ENCODE results near the gene SEMA3C. TPM values are rescaled to one million over a fixed set of nuclear protein-coding genes. Genes with fewer than 3 reads are reported as not detected.

SEMA3C gene
- total and polyA plus RNA-seq, 2 donors (not counting 3 experiments of a cell fraction or from before 2014, with no cell fraction given): 0.01 to 0.09 TPM

- Histone ChIP-seq H3K36me3 (ENCODE audit: control insufficient read depth in 2 of 2, extremely low read depth in 1 of 2, insufficient read depth in 2 of 2, low read length in 2 of 2) (no peaks in the 10 kb centered on the region), H3K27ac (ENCODE audit: insufficient read depth, low read depth, low read length) (no peak overlapping the region), H3K9me1 (replicated peaks; ENCODE audit: control insufficient read depth, extremely low read depth, insufficient read depth, low read length) (no peaks in the 10 kb centered on the region), H3K4me2 (ENCODE audit: insufficient read depth, low read length) (no peak overlapping the region), H2AFZ (ENCODE audit: low read depth, low read length) (no peak overlapping the region), H3K4me1 (ENCODE audit: control insufficient read depth, extremely low read depth, insufficient read depth, low read length) (no peaks in the 10 kb centered on the region), H3K79me2 (ENCODE audit: control insufficient read depth, insufficient read depth, low read length) (no peaks in the 10 kb centered on the region), H3K4me3 (replicated peaks in 1 of 3; ENCODE audit: insufficient read depth in 1 of 3, low read depth in 1 of 3, low read length in 3 of 3) (no peak overlapping the region), H3K9me3 (replicated peaks; ENCODE audit: control insufficient read depth, insufficient read depth, low read length) (no peaks in the 10 kb centered on the region), H3K27me3 (ENCODE audit: control insufficient read depth in 2 of 2, insufficient read depth in 2 of 2, low read length in 2 of 2) (no peaks in the 10 kb centered on the region), H4K20me1 (replicated peaks; ENCODE audit: control insufficient read depth, extremely low read depth, insufficient read depth, low read length) (no peaks in the 10 kb centered on the region), H3K9ac (replicated peaks; ENCODE audit: extremely low read depth, insufficient read depth, low read length) (no peak overlapping the region)
- DNase-seq (ENCODE audit: low read depth, low spot score) (no peak), FAIRE-seq (no peak)
- ChIA-PET POLR2A (no interaction called here), CTCF (no interaction called here)
- BruUV-seq (replicated peaks): no TSS peak
- no peak for TF ChIP-seq CTCF (IDR thresholded peaks at IDR 0.05; ENCODE audit: extremely low read depth in 1 of 2, insufficient read depth in 1 of 2, low read depth in 1 of 2, low read length in 2 of 2)
- TF ChIP-seq MYC (IDR thresholded peaks at IDR 0.05; ENCODE audit: low read depth, low read length): no peak
- TF ChIP-seq MAX (IDR thresholded peaks at IDR 0.05; ENCODE audit: insufficient read depth, insufficient read length): no peak
- TF ChIP-seq GATA2 (IDR thresholded peaks at IDR 0.05; ENCODE audit: insufficient read depth, insufficient read length, low read depth, low read length): no peak
- no peak for TF ChIP-seq POLR2A (IDR thresholded peaks at IDR 0.05; ENCODE audit: low read depth, low read length)
- TF ChIP-seq FOS (IDR thresholded peaks at IDR 0.05; ENCODE audit: borderline replicate concordance, insufficient read depth, low read length): no peak
- TF ChIP-seq POLR2AphosphoS5 (IDR thresholded peaks at IDR 0.05; ENCODE audit: insufficient read depth, low read depth, low read length): no peak
- TF ChIP-seq JUN (IDR thresholded peaks at IDR 0.05; ENCODE audit: borderline replicate concordance, insufficient read depth, insufficient read length, low read depth): no peak
- intact Hi-C loops (cut with micrococcal nuclease): no loop called here
- dilution Hi-C loops (cut with MboI; ENCODE audit: extremely low pct_ligation_motif_present, low sequenced_read_pairs): no loop called here
These were observed 91.6 kb downstream of the SEMA3C start for GRCh38 chr7:80827239-80827633.
